Measurements from ENCODE around the gene NTPCR. TPM values are rescaled to one million over a fixed set of nuclear protein-coding genes. Genes with fewer than 3 reads are reported as not detected.

Gene NTPCR
- total RNA-seq, 1 experiment from 2014 or later, result 45.3 TPM

GRCh38 chr1:233019778-233020325, 69.4 kb downstream of the NTPCR start:
- H3K36me3 ChIP-seq (ENCODE audit: low read depth), result no peaks in the 10 kb centered on the region
- no peaks in the 10 kb centered on the region for H3K9me2 ChIP-seq (ENCODE audit: insufficient read depth)
- ChIA-PET POLR2A (ENCODE audit: unreplicated experiment) (no interaction called here), CTCF (no interaction called here)
- BruUV-seq (replicated peaks), result no TSS peak
- no peak overlapping the region for H2AFZ ChIP-seq
- no peak for DNase-seq
- no peaks in the 10 kb centered on the region for H3K9me3 ChIP-seq (ENCODE audit: insufficient read depth, low read depth)
- H3F3A ChIP-seq (ENCODE audit: insufficient read depth, low read depth), result no peaks in the 10 kb centered on the region
- H3K4me2 ChIP-seq, result no peak overlapping the region
- no peaks in the 10 kb centered on the region for H4K20me1 ChIP-seq (ENCODE audit: insufficient read depth)
- intact Hi-C loops (cut with micrococcal nuclease; ENCODE audit: unreplicated experiment), result no loop called here
- H3K4me3 ChIP-seq, result no peak overlapping the region
- H3K27me3 ChIP-seq (ENCODE audit: insufficient read depth, low read depth), result no peaks in the 10 kb centered on the region
- H3K27ac ChIP-seq, result no peak overlapping the region
- H3K79me2 ChIP-seq (ENCODE audit: low read depth), result no peaks in the 10 kb centered on the region
- TF ChIP-seq EZH2 (IDR thresholded peaks at IDR 0.05; ENCODE audit: low read depth) (no peak), CTCF (conservative IDR thresholded peaks at IDR 0.05) (no peak)
- no peaks in the 10 kb centered on the region for H3K4me1 ChIP-seq (replicated peaks; ENCODE audit: insufficient read depth)

DNA sequence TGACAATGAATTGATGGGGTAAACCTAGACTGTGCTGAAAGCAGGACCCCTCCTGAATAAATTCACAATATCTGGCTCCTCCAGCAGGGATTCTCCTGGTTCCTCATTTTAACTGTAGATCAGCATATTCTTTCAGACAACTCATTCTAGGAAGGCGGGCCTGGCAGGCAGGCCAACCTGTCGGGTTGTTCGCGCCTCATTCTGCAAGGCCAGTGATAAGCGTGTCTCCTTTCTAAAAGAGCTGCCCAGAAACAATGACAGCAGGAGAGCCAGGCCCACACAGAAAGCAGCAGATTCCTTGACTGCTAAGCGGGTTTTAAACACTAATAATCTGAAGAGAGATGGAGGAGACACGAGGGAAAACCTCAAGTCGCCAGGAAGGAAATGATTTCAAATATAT, 70.0 kb downstream of the NTPCR start:
- H2AFZ ChIP-seq, result no peak overlapping the region
- CTCF ChIA-PET, result no interaction called here
- POLR2A ChIA-PET (ENCODE audit: unreplicated experiment), result no interaction called here

GRCh38 chr1:233022246-233022645, 71.8 kb downstream of the NTPCR start:
- intact Hi-C loops (cut with micrococcal nuclease; ENCODE audit: unreplicated experiment), result no loop called here
- Histone ChIP-seq H3K27ac (no peak overlapping the region), H3K4me2 (no peak overlapping the region), H3K36me3 (ENCODE audit: low read depth) (no peaks in the 10 kb centered on the region), H3K9me3 (ENCODE audit: insufficient read depth, low read depth) (no peaks in the 10 kb centered on the region), H4K20me1 (ENCODE audit: insufficient read depth) (no peaks in the 10 kb centered on the region), H3K4me3 (no peak overlapping the region), H3K9me2 (ENCODE audit: insufficient read depth) (no peaks in the 10 kb centered on the region), H3F3A (ENCODE audit: insufficient read depth, low read depth) (peaks cover 7% of the 10 kb centered on the region; the same call in 1 of the 2 replicates), H3K27me3 (ENCODE audit: insufficient read depth, low read depth) (no peaks in the 10 kb centered on the region), H2AFZ (no peak overlapping the region), H3K79me2 (ENCODE audit: low read depth) (no peaks in the 10 kb centered on the region), H3K4me1 (replicated peaks; ENCODE audit: insufficient read depth) (peaks cover 13% of the 10 kb centered on the region)
- no TSS peak for BruUV-seq (replicated peaks)
- DNase-seq, result no peak
- TF ChIP-seq EZH2 (IDR thresholded peaks at IDR 0.05; ENCODE audit: low read depth) (no peak), CTCF (conservative IDR thresholded peaks at IDR 0.05) (no peak)
- ChIA-PET CTCF (no interaction called here), POLR2A (ENCODE audit: unreplicated experiment) (no interaction called here)

More for the DNA sequence above, 70.0 kb downstream of the NTPCR start:
- H4K20me1 ChIP-seq (ENCODE audit: insufficient read depth), result no peaks in the 10 kb centered on the region
- H3K36me3 ChIP-seq (ENCODE audit: low read depth), result no peaks in the 10 kb centered on the region
- no peaks in the 10 kb centered on the region for H3K9me2 ChIP-seq (ENCODE audit: insufficient read depth)
- H3K79me2 ChIP-seq (ENCODE audit: low read depth), result no peaks in the 10 kb centered on the region
- H3K4me1 ChIP-seq (replicated peaks; ENCODE audit: insufficient read depth), result peaks cover 5% of the 10 kb centered on the region; the same call in 1 of the 2 replicates
- intact Hi-C loops (cut with micrococcal nuclease; ENCODE audit: unreplicated experiment), result no loop called here
- H3F3A ChIP-seq (ENCODE audit: insufficient read depth, low read depth), result no peaks in the 10 kb centered on the region
- BruUV-seq (replicated peaks), result no TSS peak
- TF ChIP-seq EZH2 (IDR thresholded peaks at IDR 0.05; ENCODE audit: low read depth), result no peak
- no peak for TF ChIP-seq CTCF (conservative IDR thresholded peaks at IDR 0.05)
- H3K9me3 ChIP-seq (ENCODE audit: insufficient read depth, low read depth), result no peaks in the 10 kb centered on the region
- H3K4me2 ChIP-seq, result no peak overlapping the region
- no peak overlapping the region for H3K27ac ChIP-seq
- H3K27me3 ChIP-seq (ENCODE audit: insufficient read depth, low read depth), result no peaks in the 10 kb centered on the region
- no peak overlapping the region for H3K4me3 ChIP-seq
- DNase-seq, result no peak

Data from PC-9 (cell line).